Measurements from ENCODE around the gene SPPL3.

DNA sequence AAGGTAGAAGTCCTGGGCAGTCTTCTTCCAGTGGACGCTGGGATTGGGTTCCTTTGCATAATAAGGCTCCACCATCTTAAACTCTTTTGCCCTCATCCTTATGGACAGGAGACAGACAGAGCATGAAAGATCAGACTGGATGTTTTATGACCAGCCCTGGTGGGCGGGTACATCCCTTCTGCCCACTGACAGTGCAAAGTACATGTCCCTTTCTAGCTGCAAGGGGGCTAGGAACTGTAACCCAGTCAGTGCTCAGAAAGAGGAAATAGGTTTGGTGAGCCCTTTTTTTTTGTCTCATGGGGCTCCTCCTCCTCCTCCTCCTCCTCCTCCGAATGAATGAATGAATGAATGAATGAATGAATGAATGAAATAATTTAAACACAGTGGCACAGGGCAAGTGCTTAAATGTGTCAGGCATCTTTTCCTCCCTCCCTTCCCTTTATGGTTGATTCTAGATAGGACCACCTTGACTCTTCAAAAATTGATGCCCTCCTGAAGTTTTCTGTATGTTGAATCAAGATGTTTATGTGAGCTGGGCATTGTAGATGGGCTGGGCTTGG, 37.8 kb upstream of the SPPL3 start:
- TF ChIP-seq, protein P1, sequence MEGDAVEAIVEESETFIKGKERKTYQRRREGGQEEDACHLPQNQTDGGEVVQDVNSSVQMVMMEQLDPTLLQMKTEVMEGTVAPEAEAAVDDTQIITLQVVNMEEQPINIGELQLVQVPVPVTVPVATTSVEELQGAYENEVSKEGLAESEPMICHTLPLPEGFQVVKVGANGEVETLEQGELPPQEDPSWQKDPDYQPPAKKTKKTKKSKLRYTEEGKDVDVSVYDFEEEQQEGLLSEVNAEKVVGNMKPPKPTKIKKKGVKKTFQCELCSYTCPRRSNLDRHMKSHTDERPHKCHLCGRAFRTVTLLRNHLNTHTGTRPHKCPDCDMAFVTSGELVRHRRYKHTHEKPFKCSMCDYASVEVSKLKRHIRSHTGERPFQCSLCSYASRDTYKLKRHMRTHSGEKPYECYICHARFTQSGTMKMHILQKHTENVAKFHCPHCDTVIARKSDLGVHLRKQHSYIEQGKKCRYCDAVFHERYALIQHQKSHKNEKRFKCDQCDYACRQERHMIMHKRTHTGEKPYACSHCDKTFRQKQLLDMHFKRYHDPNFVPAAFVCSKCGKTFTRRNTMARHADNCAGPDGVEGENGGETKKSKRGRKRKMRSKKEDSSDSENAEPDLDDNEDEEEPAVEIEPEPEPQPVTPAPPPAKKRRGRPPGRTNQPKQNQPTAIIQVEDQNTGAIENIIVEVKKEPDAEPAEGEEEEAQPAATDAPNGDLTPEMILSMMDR (conservative IDR thresholded peaks at IDR 0.05; ENCODE audit: low read depth, low read length): no peak
- no peak for TF ChIP-seq EZH2 (IDR thresholded peaks at IDR 0.05; ENCODE audit: low read length, unreplicated experiment)

Data from PC-3 (cell line).